HL-60 (cell line): Measurements from ENCODE around the gene SSC5D.

Experiments used
- DNase-seq, 2 experiments: peaks; one replicate each; pipeline ENCODE4 v3.0.0-alpha.2; 2010 to 2020; ENCODE audit warnings: low read depth in 1 of 2, low spot score in 1 of 2
- H3K27ac ChIP-seq: fragments of 250-450 bp; sonication (Bioruptor Pico); replicated peaks from 2 replicates; pipeline ENCODE4 v1.5.1; 2020; ENCODE audit warnings: mild to moderate bottlenecking, moderate library complexity
- H3K27me3 ChIP-seq: fragments of 250-450 bp; sonication (Bioruptor Pico); 2 replicates; pipeline ENCODE4 v1.5.1; 2021; ENCODE audit warnings: mild to moderate bottlenecking, moderate library complexity; ENCODE audit not compliant: insufficient read depth, poor library complexity, severe bottlenecking
- H3K4me3 ChIP-seq: replicated peaks from 2 replicates; pipeline ENCODE4 v1.5.1; 2011; ENCODE audit warnings: mild to moderate bottlenecking, control low read depth, low read length; ENCODE audit not compliant: insufficient read depth
- CTCF ChIP-seq: IDR thresholded peaks from one replicate; pipeline ENCODE4 v1.5.1; 2011; ENCODE audit warnings: low read length, control low read depth, inconsistent platforms; ENCODE audit not compliant: insufficient read depth
- GABPA ChIP-seq: IDR thresholded peaks from 2 replicates; pipeline ENCODE4 v1.6.1; 2012; ENCODE audit warnings: low read depth
- POLR2AphosphoS5 ChIP-seq: IDR thresholded peaks from 2 replicates; pipeline ENCODE4 v1.6.1; 2012; ENCODE audit warnings: low read depth
- SPI1 ChIP-seq: IDR thresholded peaks from 2 replicates; pipeline ENCODE4 v1.6.1; 2012; ENCODE audit warnings: low read depth, mild to moderate bottlenecking, borderline replicate concordance
- TF ChIP-seq, protein P1 (sequence below): IDR thresholded peaks from 2 replicates; pipeline ENCODE4 v1.6.1; 2012; ENCODE audit warnings: low read depth; ENCODE audit not compliant: insufficient replicate concordance

The SSC5D gene

DNA sequence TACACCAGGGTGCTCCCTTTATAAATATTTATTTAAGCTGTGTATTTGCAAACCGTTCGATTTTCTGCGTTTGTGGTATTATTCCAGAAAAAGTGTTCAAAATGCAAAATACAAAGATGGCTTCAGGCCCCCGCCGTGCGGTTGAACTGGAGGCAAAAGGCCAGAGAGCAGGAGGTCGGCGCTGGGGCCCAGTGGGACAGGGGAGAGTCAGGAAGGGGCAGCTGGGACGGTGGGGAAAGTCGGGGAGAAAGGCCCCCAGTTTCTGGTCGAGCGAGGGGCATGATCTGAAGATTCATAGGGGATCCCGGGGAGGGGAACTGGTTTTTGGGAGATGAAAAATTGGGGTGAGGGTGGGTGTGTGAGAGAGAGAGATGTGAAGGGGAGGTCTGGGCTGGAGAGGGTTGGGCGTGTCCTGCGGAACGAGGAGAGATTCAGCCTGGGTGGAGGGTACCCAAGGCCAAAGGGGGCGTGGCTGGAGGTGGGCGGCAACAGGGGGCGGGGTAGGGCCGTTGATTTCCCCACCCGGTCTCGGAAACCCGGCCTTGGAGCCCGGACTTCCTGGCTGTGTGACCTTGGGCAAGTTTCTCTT lies 27.5 kb upstream of the SSC5D start:
- Histone ChIP-seq H3K4me3 (peak overlapping the region; percentile 81), H3K27me3 (no peaks in the 10 kb centered on the region), H3K27ac (peak overlapping the region; percentile 82)
- TF ChIP-seq SPI1 (no peak), GABPA (no peak), POLR2AphosphoS5 (no peak), CTCF (no peak)
- TF ChIP-seq, protein P1, sequence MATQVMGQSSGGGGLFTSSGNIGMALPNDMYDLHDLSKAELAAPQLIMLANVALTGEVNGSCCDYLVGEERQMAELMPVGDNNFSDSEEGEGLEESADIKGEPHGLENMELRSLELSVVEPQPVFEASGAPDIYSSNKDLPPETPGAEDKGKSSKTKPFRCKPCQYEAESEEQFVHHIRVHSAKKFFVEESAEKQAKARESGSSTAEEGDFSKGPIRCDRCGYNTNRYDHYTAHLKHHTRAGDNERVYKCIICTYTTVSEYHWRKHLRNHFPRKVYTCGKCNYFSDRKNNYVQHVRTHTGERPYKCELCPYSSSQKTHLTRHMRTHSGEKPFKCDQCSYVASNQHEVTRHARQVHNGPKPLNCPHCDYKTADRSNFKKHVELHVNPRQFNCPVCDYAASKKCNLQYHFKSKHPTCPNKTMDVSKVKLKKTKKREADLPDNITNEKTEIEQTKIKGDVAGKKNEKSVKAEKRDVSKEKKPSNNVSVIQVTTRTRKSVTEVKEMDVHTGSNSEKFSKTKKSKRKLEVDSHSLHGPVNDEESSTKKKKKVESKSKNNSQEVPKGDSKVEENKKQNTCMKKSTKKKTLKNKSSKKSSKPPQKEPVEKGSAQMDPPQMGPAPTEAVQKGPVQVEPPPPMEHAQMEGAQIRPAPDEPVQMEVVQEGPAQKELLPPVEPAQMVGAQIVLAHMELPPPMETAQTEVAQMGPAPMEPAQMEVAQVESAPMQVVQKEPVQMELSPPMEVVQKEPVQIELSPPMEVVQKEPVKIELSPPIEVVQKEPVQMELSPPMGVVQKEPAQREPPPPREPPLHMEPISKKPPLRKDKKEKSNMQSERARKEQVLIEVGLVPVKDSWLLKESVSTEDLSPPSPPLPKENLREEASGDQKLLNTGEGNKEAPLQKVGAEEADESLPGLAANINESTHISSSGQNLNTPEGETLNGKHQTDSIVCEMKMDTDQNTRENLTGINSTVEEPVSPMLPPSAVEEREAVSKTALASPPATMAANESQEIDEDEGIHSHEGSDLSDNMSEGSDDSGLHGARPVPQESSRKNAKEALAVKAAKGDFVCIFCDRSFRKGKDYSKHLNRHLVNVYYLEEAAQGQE, result no peak
- DNase-seq, result peak in 1 of 2 experiments; percentile 64

GRCh38 chr19:55461259-55461973 lies 26.8 kb upstream of the SSC5D start, which contains the start of gene ISOC2:
Gene ISOC2, minus strand, starts transcription at chr19:55461642. Its CDS starts 5,156 bp downstream, at chr19:55456486.
- H3K4me3 ChIP-seq, result peak within 1 kb of the TSS; percentile 81

GRCh38 chr19:55461974-55462626 lies 26.1 kb upstream of the SSC5D start:
- peak overlapping the region; percentile 57 for H3K27ac ChIP-seq
- no peaks in the 10 kb centered on the region for H3K27me3 ChIP-seq
- DNase-seq, result no peak
- TF ChIP-seq CTCF (no peak), POLR2AphosphoS5 (no peak), SPI1 (no peak), GABPA (no peak)
- TF ChIP-seq, protein P1, result no peak
- H3K4me3 ChIP-seq, result peak overlapping the region; percentile 54

More at GRCh38 chr19:55461259-55461973, 26.8 kb upstream of the SSC5D start, which contains the start of gene ISOC2:
- peak; percentile 99 to 100 for DNase-seq
- no peak for TF ChIP-seq CTCF
- TF ChIP-seq POLR2AphosphoS5, result peak; percentile 62; the same call in 1 of the 2 replicates
- peak within 1 kb of the TSS; percentile 82 for H3K27ac ChIP-seq
- H3K27me3 ChIP-seq, result no peaks in the 10 kb centered on the region
